ENCODE results near the gene PTPRQ.
"Not testable (repeated sequence)": the region's sequence is repeated elsewhere in the genome, so short reads cannot be mapped to it uniquely, and the experiment has no call there.

PTPRQ gene

GRCh38 chr12:80442426-80443222 lies 1.4 kb upstream of the PTPRQ start:
- TF ChIP-seq, protein P1, sequence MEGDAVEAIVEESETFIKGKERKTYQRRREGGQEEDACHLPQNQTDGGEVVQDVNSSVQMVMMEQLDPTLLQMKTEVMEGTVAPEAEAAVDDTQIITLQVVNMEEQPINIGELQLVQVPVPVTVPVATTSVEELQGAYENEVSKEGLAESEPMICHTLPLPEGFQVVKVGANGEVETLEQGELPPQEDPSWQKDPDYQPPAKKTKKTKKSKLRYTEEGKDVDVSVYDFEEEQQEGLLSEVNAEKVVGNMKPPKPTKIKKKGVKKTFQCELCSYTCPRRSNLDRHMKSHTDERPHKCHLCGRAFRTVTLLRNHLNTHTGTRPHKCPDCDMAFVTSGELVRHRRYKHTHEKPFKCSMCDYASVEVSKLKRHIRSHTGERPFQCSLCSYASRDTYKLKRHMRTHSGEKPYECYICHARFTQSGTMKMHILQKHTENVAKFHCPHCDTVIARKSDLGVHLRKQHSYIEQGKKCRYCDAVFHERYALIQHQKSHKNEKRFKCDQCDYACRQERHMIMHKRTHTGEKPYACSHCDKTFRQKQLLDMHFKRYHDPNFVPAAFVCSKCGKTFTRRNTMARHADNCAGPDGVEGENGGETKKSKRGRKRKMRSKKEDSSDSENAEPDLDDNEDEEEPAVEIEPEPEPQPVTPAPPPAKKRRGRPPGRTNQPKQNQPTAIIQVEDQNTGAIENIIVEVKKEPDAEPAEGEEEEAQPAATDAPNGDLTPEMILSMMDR (conservative IDR thresholded peaks at IDR 0.05; ENCODE audit: low read length), result no peak
- DNase-seq (ENCODE audit: low read depth), result no peak
- no peak overlapping the region for H3K4me3 ChIP-seq (ENCODE audit: low read length)

GRCh38 chr12:80445083-80445793 lies 1.2 kb downstream of the PTPRQ start:
- H3K4me3 ChIP-seq (ENCODE audit: low read length), result no peak overlapping the region; the same call in 1 of the 2 replicates
- DNase-seq (ENCODE audit: low read depth), result peak; percentile 78
- TF ChIP-seq, protein P1 (conservative IDR thresholded peaks at IDR 0.05; ENCODE audit: low read length), result no peak

GRCh38 chr12:80456513-80456912 lies 12.5 kb downstream of the PTPRQ start:
- H3K4me3 ChIP-seq (ENCODE audit: low read length), result no peak overlapping the region
- no peak for DNase-seq (ENCODE audit: low read depth)
- TF ChIP-seq, protein P1 (conservative IDR thresholded peaks at IDR 0.05; ENCODE audit: low read length), result no peak

GRCh38 chr12:80460972-80461371 lies 16.9 kb downstream of the PTPRQ start:
- H3K4me3 ChIP-seq (ENCODE audit: low read length), result no peak overlapping the region
- TF ChIP-seq, protein P1 (conservative IDR thresholded peaks at IDR 0.05; ENCODE audit: low read length), result no peak
- no peak for DNase-seq (ENCODE audit: low read depth)

- not testable (repeated sequence) for H3K4me3 ChIP-seq (ENCODE audit: low read length)
These were observed 17.8 kb downstream of the PTPRQ start for GRCh38 chr12:80461851-80462250.

GRCh38 chr12:80469681-80470080 lies 25.6 kb downstream of the PTPRQ start:
- DNase-seq (ENCODE audit: low read depth), result peak; percentile 71
- no peak overlapping the region for H3K4me3 ChIP-seq (ENCODE audit: low read length)
- TF ChIP-seq, protein P1 (conservative IDR thresholded peaks at IDR 0.05; ENCODE audit: low read length), result no peak

More at GRCh38 chr12:80461851-80462250, 17.8 kb downstream of the PTPRQ start:
- not testable (repeated sequence) for DNase-seq (ENCODE audit: low read depth)

- DNase-seq (ENCODE audit: low read depth), result no peak
- TF ChIP-seq, protein P1 (conservative IDR thresholded peaks at IDR 0.05; ENCODE audit: low read length), result no peak
- no peak overlapping the region for H3K4me3 ChIP-seq (ENCODE audit: low read length)
These were observed 26.4 kb downstream of the PTPRQ start for GRCh38 chr12:80470403-80470802.

All from AG10803 (cell line).